HepG2 (cell line): Measurements from ENCODE around the gene XXYLT1. TPM values are rescaled to one million over a fixed set of nuclear protein-coding genes. Genes with fewer than 3 reads are reported as not detected.

Experiments
- BCL6 ChIP-seq: IDR thresholded peaks from 2 replicates; pipeline ENCODE4 v1.6.1; 2016; ENCODE audit warnings: missing genetic modification reagents, missing compliant biosample characterization
- DPF2 ChIP-seq: sonication (generic); formaldehyde crosslinking; IDR thresholded peaks from 2 replicates; pipeline ENCODE4 v1.4.0; 2020; ENCODE audit warnings: mild to moderate bottlenecking, low read depth, missing genetic modification reagents, borderline replicate concordance
- FLYWCH1 ChIP-seq: sonication (generic); formaldehyde crosslinking; IDR thresholded peaks from 2 replicates; pipeline ENCODE4 v1.8.1; 2023; ENCODE audit warnings: mild to moderate bottlenecking, missing genetic modification reagents
- FOXO1 ChIP-seq: sonication (generic); formaldehyde crosslinking; IDR thresholded peaks from 2 replicates; pipeline ENCODE4 v1.4.0; 2020; ENCODE audit warnings: missing genetic modification reagents
- HIVEP1 ChIP-seq: sonication (generic); formaldehyde crosslinking; IDR thresholded peaks from 2 replicates; pipeline ENCODE4 v1.4.0; 2020; ENCODE audit warnings: mild to moderate bottlenecking, missing genetic modification reagents
- HMG20B ChIP-seq: conservative IDR thresholded peaks from 2 replicates; pipeline ENCODE4 v1.6.1; 2016; ENCODE audit warnings: missing genetic modification reagents, missing compliant biosample characterization
- MED13 ChIP-seq: sonication (generic); formaldehyde crosslinking; IDR thresholded peaks from 2 replicates; pipeline ENCODE4 v1.5.0; 2020; ENCODE audit warnings: missing genetic modification reagents
- MIER2 ChIP-seq: IDR thresholded peaks from 2 replicates; pipeline ENCODE4 v1.6.1; 2016; ENCODE audit warnings: missing biosample characterization, missing genetic modification reagents
- TBX2 ChIP-seq: sonication (generic); formaldehyde crosslinking; IDR thresholded peaks from 2 replicates; pipeline ENCODE4 v1.5.0; 2020; ENCODE audit warnings: missing genetic modification reagents, mild to moderate bottlenecking, borderline replicate concordance
- ZFX ChIP-seq: sonication (generic); formaldehyde crosslinking; IDR thresholded peaks from 2 replicates; pipeline ENCODE4 v1.4.0; 2020; ENCODE audit warnings: mild to moderate bottlenecking, low read depth, missing genetic modification reagents, moderate library complexity
- ZNF337 ChIP-seq: sonication (generic); formaldehyde crosslinking; IDR thresholded peaks from 2 replicates; pipeline ENCODE4 v1.5.1; 2020; ENCODE audit warnings: missing genetic modification reagents, low read depth, mild to moderate bottlenecking, borderline replicate concordance
- ZNF343 ChIP-seq: sonication (generic); formaldehyde crosslinking; IDR thresholded peaks from 2 replicates; pipeline ENCODE4 v1.4.0; 2020; ENCODE audit warnings: mild to moderate bottlenecking, missing genetic modification reagents
- ZNF766 ChIP-seq: sonication (generic); formaldehyde crosslinking; IDR thresholded peaks from 2 replicates; pipeline ENCODE4 v1.5.0; 2020; ENCODE audit warnings: missing genetic modification reagents, borderline replicate concordance
- ZNF891 ChIP-seq: sonication (generic); formaldehyde crosslinking; IDR thresholded peaks from 2 replicates; pipeline ENCODE4 v1.5.0; 2020; ENCODE audit warnings: mild to moderate bottlenecking, missing genetic modification reagents
- polyA plus RNA-seq, 8 experiments: library from polyadenylated mRNA; depleted of rRNA in 3 of 8; stranded (reverse) in 7 of 8; unstranded in 1 of 8; fragments of >200 nt; fragmentation: Illumina TruSeq in 4 of 8; extraction: Trizol in 4 of 8; gene quantifications; 2 replicates each; pipeline versions ENCODE4 v1.2.1 to v1.2.3, GENCODE V29; 2011 to 2016; ENCODE audit warnings: low read depth in 4 of 8, missing spikeins in 1 of 8, mixed read lengths in 1 of 8; ENCODE audit not compliant: insufficient read depth in 1 of 8
- total RNA-seq, 5 experiments: library from RNA; depleted of rRNA; stranded (reverse); fragments of >200 nt; fragmentation: Illumina TruSeq; extraction: Trizol; gene quantifications; 2 replicates each; pipeline ENCODE4 v1.2.3, GENCODE V29; 2016; ENCODE audit warnings: low read depth in 1 of 5
- TF ChIP-seq, protein P1 (sequence below), 2 experiments: sonication (generic) in 1 of 2; formaldehyde crosslinking in 1 of 2; IDR thresholded peaks; 2 replicates each; pipeline versions ENCODE4 v1.4.0 to v1.6.1; 2016 to 2020; ENCODE audit warnings: borderline replicate concordance in 1 of 2, low read depth in 1 of 2, mild to moderate bottlenecking in 1 of 2, missing genetic modification reagents in 1 of 2
- TF ChIP-seq, protein P2 (sequence below): sonication (generic); formaldehyde crosslinking; IDR thresholded peaks from 2 replicates; pipeline ENCODE4; 2020; ENCODE audit warnings: missing genetic modification reagents, mild to moderate bottlenecking, borderline replicate concordance
- TF ChIP-seq, protein P3 (sequence below): sonication (generic); formaldehyde crosslinking; IDR thresholded peaks from 2 replicates; pipeline ENCODE4 v1.5.0; 2020; ENCODE audit warnings: mild to moderate bottlenecking, missing genetic modification reagents, borderline replicate concordance

XXYLT1 gene
- total and polyA plus RNA-seq, 2 of the 13 experiments (the other 11 are each of a cell fraction or from before 2014, with no cell fraction given) = 17.7 to 19.0 TPM

DNA sequence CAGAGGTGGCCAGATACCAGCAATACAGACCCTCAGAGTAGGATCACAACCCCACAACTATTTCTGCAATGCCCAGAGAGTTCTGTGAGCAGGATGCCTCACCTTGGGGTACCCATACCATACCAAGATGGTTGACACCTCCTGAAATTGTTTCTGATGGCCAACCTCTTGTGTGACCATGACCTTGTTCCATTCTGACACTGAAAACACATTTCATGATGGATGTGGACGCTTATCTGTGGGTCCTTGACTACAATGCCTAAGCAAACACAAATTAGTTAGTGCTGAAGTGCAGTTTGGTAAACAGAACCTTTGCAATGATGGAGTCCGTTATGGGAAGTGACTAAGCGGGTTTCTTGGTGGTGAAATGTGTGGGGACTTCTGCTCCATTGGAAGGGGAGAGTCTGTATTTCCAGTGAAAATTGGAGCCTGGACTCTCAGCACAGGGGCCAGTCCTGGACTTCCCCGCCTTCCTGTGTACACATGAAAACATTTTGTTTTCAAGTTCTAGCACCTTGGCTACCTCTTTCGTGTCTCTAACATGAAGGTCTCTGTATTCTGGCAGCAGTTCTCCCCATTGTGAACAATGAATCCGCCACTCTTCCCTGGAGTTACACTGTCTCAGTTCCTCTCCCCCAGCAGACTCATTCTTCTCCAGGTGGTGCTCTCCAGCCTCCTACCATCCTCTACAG is 106.2 kb downstream of the XXYLT1 start (continued):
- TF ChIP-seq, protein P1, sequence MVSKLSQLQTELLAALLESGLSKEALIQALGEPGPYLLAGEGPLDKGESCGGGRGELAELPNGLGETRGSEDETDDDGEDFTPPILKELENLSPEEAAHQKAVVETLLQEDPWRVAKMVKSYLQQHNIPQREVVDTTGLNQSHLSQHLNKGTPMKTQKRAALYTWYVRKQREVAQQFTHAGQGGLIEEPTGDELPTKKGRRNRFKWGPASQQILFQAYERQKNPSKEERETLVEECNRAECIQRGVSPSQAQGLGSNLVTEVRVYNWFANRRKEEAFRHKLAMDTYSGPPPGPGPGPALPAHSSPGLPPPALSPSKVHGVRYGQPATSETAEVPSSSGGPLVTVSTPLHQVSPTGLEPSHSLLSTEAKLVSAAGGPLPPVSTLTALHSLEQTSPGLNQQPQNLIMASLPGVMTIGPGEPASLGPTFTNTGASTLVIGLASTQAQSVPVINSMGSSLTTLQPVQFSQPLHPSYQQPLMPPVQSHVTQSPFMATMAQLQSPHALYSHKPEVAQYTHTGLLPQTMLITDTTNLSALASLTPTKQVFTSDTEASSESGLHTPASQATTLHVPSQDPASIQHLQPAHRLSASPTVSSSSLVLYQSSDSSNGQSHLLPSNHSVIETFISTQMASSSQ (IDR thresholded peaks at IDR 0.05; ENCODE audit: low read depth) = peak; percentile 83
- TF ChIP-seq, protein P1 (CRISPR knock-in tag; IDR thresholded peaks at IDR 0.05; ENCODE audit: borderline replicate concordance) = peak; percentile 94
- TF ChIP-seq FLYWCH1 (CRISPR knock-in tag) (no peak), ZNF891 (CRISPR knock-in tag) (no peak), HIVEP1 (CRISPR knock-in tag) (peak; percentile 34; the same call in 1 of the 2 replicates), DPF2 (CRISPR knock-in tag) (peak; percentile 98), MIER2 (CRISPR knock-in tag) (peak; percentile 86), ZNF343 (CRISPR knock-in tag) (no peak), ZNF766 (peak; percentile 41; the same call in 1 of the 2 replicates), BCL6 (CRISPR knock-in tag) (peak; percentile 96), FOXO1 (peak; percentile 100), ZFX (CRISPR knock-in tag) (peak; percentile 54), MED13 (peak; percentile 98), TBX2 (peak; percentile 100), ZNF337 (CRISPR knock-in tag) (peak; percentile 37; the same call in 1 of the 2 replicates), HMG20B (CRISPR knock-in tag) (peak; percentile 96)
- TF ChIP-seq, protein P2, sequence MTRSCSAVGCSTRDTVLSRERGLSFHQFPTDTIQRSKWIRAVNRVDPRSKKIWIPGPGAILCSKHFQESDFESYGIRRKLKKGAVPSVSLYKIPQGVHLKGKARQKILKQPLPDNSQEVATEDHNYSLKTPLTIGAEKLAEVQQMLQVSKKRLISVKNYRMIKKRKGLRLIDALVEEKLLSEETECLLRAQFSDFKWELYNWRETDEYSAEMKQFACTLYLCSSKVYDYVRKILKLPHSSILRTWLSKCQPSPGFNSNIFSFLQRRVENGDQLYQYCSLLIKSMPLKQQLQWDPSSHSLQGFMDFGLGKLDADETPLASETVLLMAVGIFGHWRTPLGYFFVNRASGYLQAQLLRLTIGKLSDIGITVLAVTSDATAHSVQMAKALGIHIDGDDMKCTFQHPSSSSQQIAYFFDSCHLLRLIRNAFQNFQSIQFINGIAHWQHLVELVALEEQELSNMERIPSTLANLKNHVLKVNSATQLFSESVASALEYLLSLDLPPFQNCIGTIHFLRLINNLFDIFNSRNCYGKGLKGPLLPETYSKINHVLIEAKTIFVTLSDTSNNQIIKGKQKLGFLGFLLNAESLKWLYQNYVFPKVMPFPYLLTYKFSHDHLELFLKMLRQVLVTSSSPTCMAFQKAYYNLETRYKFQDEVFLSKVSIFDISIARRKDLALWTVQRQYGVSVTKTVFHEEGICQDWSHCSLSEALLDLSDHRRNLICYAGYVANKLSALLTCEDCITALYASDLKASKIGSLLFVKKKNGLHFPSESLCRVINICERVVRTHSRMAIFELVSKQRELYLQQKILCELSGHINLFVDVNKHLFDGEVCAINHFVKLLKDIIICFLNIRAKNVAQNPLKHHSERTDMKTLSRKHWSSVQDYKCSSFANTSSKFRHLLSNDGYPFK (CRISPR knock-in tag) = no peak; the same call in 1 of the 2 replicates
- TF ChIP-seq, protein P3, sequence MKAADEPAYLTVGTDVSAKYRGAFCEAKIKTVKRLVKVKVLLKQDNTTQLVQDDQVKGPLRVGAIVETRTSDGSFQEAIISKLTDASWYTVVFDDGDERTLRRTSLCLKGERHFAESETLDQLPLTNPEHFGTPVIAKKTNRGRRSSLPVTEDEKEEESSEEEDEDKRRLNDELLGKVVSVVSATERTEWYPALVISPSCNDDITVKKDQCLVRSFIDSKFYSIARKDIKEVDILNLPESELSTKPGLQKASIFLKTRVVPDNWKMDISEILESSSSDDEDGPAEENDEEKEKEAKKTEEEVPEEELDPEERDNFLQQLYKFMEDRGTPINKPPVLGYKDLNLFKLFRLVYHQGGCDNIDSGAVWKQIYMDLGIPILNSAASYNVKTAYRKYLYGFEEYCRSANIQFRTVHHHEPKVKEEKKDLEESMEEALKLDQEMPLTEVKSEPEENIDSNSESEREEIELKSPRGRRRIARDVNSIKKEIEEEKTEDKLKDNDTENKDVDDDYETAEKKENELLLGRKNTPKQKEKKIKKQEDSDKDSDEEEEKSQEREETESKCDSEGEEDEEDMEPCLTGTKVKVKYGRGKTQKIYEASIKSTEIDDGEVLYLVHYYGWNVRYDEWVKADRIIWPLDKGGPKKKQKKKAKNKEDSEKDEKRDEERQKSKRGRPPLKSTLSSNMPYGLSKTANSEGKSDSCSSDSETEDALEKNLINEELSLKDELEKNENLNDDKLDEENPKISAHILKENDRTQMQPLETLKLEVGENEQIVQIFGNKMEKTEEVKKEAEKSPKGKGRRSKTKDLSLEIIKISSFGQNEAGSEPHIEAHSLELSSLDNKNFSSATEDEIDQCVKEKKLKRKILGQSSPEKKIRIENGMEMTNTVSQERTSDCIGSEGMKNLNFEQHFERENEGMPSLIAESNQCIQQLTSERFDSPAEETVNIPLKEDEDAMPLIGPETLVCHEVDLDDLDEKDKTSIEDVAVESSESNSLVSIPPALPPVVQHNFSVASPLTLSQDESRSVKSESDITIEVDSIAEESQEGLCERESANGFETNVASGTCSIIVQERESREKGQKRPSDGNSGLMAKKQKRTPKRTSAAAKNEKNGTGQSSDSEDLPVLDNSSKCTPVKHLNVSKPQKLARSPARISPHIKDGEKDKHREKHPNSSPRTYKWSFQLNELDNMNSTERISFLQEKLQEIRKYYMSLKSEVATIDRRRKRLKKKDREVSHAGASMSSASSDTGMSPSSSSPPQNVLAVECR (CRISPR knock-in tag) = peak; percentile 65; the same call in 1 of the 2 replicates
